Measurements from ENCODE around the gene CTXN1.

DNA sequence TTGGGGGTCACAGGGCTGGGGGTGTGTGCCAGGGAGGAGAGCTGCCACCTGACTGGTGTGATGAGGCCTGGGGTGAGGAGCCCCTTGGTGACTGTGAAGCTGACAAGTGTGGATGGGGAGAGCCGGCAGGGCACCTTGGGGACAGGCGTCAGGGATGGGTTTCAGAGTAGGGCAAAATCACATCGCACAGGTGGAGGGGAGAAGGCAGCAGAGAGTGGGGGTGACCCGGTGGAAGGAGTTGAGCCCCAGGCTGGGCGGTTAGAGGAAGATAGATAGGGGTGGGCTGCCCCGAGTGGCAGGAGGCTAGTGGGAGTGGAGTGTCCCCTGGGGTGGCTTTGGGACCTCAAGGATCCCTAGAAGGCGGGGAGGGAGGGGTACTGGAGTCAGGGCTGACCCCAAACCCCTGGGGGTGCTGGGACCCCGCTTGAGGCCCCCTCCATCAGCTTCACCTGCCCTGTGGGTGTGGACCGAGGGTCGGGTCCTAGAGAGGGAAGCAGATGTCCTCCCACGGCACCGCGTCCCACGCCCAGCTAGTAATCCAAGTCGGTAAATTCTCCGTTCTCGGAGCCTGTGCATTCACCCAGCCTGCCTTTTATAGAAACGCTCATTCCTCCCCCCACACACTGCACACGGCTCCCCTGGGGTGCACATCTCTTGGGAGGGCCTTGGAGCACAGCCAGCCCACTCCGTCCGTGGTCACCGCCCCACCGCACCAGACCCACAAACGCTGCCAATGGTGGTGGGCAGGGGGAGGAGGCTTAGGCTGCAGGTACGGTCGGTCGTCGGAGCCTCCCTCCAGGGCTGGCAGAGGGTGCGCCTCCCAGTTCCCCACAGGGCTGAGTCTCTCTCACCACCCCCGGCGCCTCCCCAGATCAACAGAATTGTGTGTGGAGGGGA lies 2.4 kb downstream of the CTXN1 start:
- TF ChIP-seq, protein P1, sequence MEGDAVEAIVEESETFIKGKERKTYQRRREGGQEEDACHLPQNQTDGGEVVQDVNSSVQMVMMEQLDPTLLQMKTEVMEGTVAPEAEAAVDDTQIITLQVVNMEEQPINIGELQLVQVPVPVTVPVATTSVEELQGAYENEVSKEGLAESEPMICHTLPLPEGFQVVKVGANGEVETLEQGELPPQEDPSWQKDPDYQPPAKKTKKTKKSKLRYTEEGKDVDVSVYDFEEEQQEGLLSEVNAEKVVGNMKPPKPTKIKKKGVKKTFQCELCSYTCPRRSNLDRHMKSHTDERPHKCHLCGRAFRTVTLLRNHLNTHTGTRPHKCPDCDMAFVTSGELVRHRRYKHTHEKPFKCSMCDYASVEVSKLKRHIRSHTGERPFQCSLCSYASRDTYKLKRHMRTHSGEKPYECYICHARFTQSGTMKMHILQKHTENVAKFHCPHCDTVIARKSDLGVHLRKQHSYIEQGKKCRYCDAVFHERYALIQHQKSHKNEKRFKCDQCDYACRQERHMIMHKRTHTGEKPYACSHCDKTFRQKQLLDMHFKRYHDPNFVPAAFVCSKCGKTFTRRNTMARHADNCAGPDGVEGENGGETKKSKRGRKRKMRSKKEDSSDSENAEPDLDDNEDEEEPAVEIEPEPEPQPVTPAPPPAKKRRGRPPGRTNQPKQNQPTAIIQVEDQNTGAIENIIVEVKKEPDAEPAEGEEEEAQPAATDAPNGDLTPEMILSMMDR (conservative IDR thresholded peaks at IDR 0.05) = no peak
- no peak for TF ChIP-seq ZFX (IDR thresholded peaks at IDR 0.05)
